H1 (cell line): Measurements from ENCODE around the gene PRR33. TPM values are rescaled to one million over a fixed set of nuclear protein-coding genes. Genes with fewer than 3 reads are reported as not detected.

Experiments
- CTCF ChIA-PET: fragments of 300-600 bp; sonication (Branson Sonifier 250); formaldehyde crosslinking; loops from one replicate; lab custom pipeline; 2021; ENCODE audit not compliant: partially characterized antibody; lab: Charles Lee
- POLR2A ChIA-PET: fragments of 300-600 bp; sonication (Branson Sonifier 250); formaldehyde crosslinking; loops from one replicate; lab custom pipeline; 2021; ENCODE audit warnings: inconsistent platforms; ENCODE audit not compliant: partially characterized antibody; lab: Charles Lee
- DNase-seq, 2 experiments: peaks; one replicate each; pipeline versions ENCODE4 v3.0.0 to v3.0.0-alpha.2; 2010 to 2022; ENCODE audit warnings: low spot score in 2 of 2, low read depth in 1 of 2, mixed read lengths in 1 of 2
- FAIRE-seq: peaks from 2 replicates; lab custom pipeline; 2011; peaks lifted over from hg19 to GRCh38; lab: Jason Lieb, UNC
- H2AFZ ChIP-seq: 2 replicates; pipeline ENCODE4 v1.8.1; 2012; ENCODE audit warnings: low read length, inconsistent platforms
- H2AK5ac ChIP-seq: 2 replicates; pipeline ENCODE4 v1.6.1; 2013; ENCODE audit warnings: low read depth, low read length
- H2BK120ac ChIP-seq: replicated peaks from 2 replicates; pipeline ENCODE3; 2013; ENCODE audit warnings: low read depth, low read length, inconsistent platforms
- H2BK12ac ChIP-seq: 2 replicates; pipeline ENCODE4 v1.6.1; 2013; ENCODE audit warnings: low read depth, low read length
- H2BK15ac ChIP-seq: 2 replicates; pipeline ENCODE4 v1.6.1; 2013; ENCODE audit warnings: low read length
- H2BK20ac ChIP-seq: 2 replicates; pipeline ENCODE4 v1.6.1; 2013; ENCODE audit warnings: low read length
- H2BK5ac ChIP-seq: 2 replicates; pipeline ENCODE4 v1.6.1; 2013; ENCODE audit warnings: low read depth, low read length
- H3K14ac ChIP-seq: 2 replicates; pipeline ENCODE4 v1.6.1; 2013; ENCODE audit warnings: inconsistent platforms; ENCODE audit not compliant: insufficient read length
- H3K18ac ChIP-seq: 2 replicates; pipeline ENCODE4 v1.6.1; 2013; ENCODE audit warnings: low read length; ENCODE audit errors: extremely low read depth
- H3K23ac ChIP-seq: 2 replicates; pipeline ENCODE4 v1.6.1; 2013; ENCODE audit warnings: inconsistent platforms; ENCODE audit not compliant: insufficient read length
- H3K23me2 ChIP-seq: 2 replicates; pipeline ENCODE4 v1.6.1; 2013; ENCODE audit warnings: low read depth, low read length
- H3K27ac ChIP-seq: 2 replicates; pipeline ENCODE4 v1.6.1; 2011; ENCODE audit warnings: low read depth, low read length, inconsistent platforms
- H3K27me3 ChIP-seq, 4 experiments: replicated peaks in 1 of 4; 1 replicate in 1 of 4; 2 replicates in 3 of 4; pipeline versions ENCODE4 v1.6.1 to v1.8.1; 2011 to 2013; ENCODE audit warnings: low read length in 3 of 4, mild to moderate bottlenecking in 3 of 4, inconsistent platforms in 2 of 4, mixed read lengths in 2 of 4, moderate library complexity in 1 of 4; ENCODE audit not compliant: control insufficient read depth in 3 of 4, insufficient read depth in 3 of 4; ENCODE audit errors: extremely low read depth in 1 of 4
- H3K36me3 ChIP-seq, 4 experiments: 2 replicates each; pipeline versions ENCODE4 v1.6.1 to v1.8.1; 2011 to 2013; ENCODE audit warnings: mild to moderate bottlenecking in 4 of 4, low read length in 3 of 4, moderate library complexity in 2 of 4, control low read depth in 1 of 4, inconsistent platforms in 1 of 4; ENCODE audit not compliant: insufficient read depth in 4 of 4, control insufficient read depth in 2 of 4
- H3K4ac ChIP-seq: replicated peaks from 2 replicates; pipeline ENCODE3; 2013; ENCODE audit warnings: low read length, low read depth, mixed read lengths, inconsistent platforms; ENCODE audit not compliant: insufficient read length
- H3K4me1 ChIP-seq, 4 experiments: replicated peaks in 1 of 4; 1 replicate in 1 of 4; 2 replicates in 3 of 4; pipeline versions ENCODE4 v1.6.1 to v1.8.1; 2011 to 2013; ENCODE audit warnings: low read length in 3 of 4, inconsistent platforms in 2 of 4, mixed read lengths in 1 of 4; ENCODE audit not compliant: insufficient read depth in 4 of 4, control insufficient read depth in 3 of 4
- H3K4me2 ChIP-seq, 2 experiments: 2 replicates each; pipeline versions ENCODE4 v1.6.1 to v1.8.1; 2011 to 2013; ENCODE audit warnings: low read depth in 2 of 2, low read length in 2 of 2, control low read depth in 1 of 2, inconsistent platforms in 1 of 2, mild to moderate bottlenecking in 1 of 2; ENCODE audit not compliant: insufficient read depth in 1 of 2
- H3K4me3 ChIP-seq, 4 experiments: fragments of 200-600, 300-600 bp in 1 of 4; sonication (generic), shearing (Covaris generic), sonication (Bioruptor Twin) in 1 of 4; 2 replicates each; pipeline versions ENCODE4 v1.5.1 to v1.8.1; 2011 to 2016; ENCODE audit warnings: low read length in 4 of 4, low read depth in 3 of 4, control low read depth in 2 of 4, inconsistent platforms in 2 of 4, mild to moderate bottlenecking in 2 of 4, mixed read lengths in 1 of 4, moderate library complexity in 1 of 4; ENCODE audit not compliant: insufficient read depth in 2 of 4; ENCODE audit errors: extremely low read depth in 1 of 4
- H3K56ac ChIP-seq: replicated peaks from 2 replicates; pipeline ENCODE3; 2013; ENCODE audit warnings: low read depth, mild to moderate bottlenecking, mixed read lengths, low read length, inconsistent platforms; ENCODE audit not compliant: insufficient read length
- H3K79me1 ChIP-seq: 2 replicates; pipeline ENCODE4 v1.6.1; 2013; ENCODE audit warnings: low read depth, low read length, control low read depth
- H3K79me2 ChIP-seq, 2 experiments: 2 replicates each; pipeline versions ENCODE4 v1.6.1 to v1.8.1; 2012 to 2013; ENCODE audit warnings: low read length in 2 of 2, mild to moderate bottlenecking in 2 of 2, inconsistent platforms in 1 of 2; ENCODE audit not compliant: insufficient read depth in 2 of 2, control insufficient read depth in 1 of 2
- H3K9ac ChIP-seq, 4 experiments: replicated peaks in 1 of 4; 1 replicate in 1 of 4; 2 replicates in 3 of 4; pipeline versions ENCODE4 v1.6.1 to v1.8.1; 2011 to 2013; ENCODE audit warnings: low read depth in 3 of 4, low read length in 3 of 4, control low read depth in 2 of 4, mild to moderate bottlenecking in 2 of 4, moderate library complexity in 2 of 4, inconsistent platforms in 1 of 4; ENCODE audit errors: extremely low read depth in 1 of 4
- H3K9me3 ChIP-seq, 2 experiments: 2 replicates each; pipeline versions ENCODE4 v1.6.1 to v1.8.1; 2012 to 2013; ENCODE audit warnings: mild to moderate bottlenecking in 2 of 2, moderate library complexity in 2 of 2, control low read depth in 1 of 2, inconsistent platforms in 1 of 2, low read depth in 1 of 2, low read length in 1 of 2, mixed read lengths in 1 of 2; ENCODE audit not compliant: insufficient read depth in 2 of 2
- H4K20me1 ChIP-seq, 2 experiments: replicated peaks in 1 of 2; 2 replicates each; pipeline versions ENCODE3 to v1.8.1; 2011 to 2013; ENCODE audit warnings: inconsistent platforms in 2 of 2, low read length in 2 of 2, mild to moderate bottlenecking in 1 of 2; ENCODE audit not compliant: insufficient read depth in 2 of 2, control insufficient read depth in 1 of 2
- H4K5ac ChIP-seq: 2 replicates; pipeline ENCODE4 v1.6.1; 2013; ENCODE audit warnings: low read length, low read depth, mixed read lengths, inconsistent platforms; ENCODE audit not compliant: insufficient read length
- H4K8ac ChIP-seq: 2 replicates; pipeline ENCODE4 v1.8.0; 2013; ENCODE audit warnings: mild to moderate bottlenecking, moderate library complexity, low read length, inconsistent platforms; ENCODE audit not compliant: insufficient read depth; ENCODE audit errors: extremely low read depth
- H4K91ac ChIP-seq: replicated peaks from 2 replicates; pipeline ENCODE3; 2013; ENCODE audit warnings: low read length, mixed read lengths, inconsistent platforms; ENCODE audit not compliant: insufficient read length
- ATF2 ChIP-seq: IDR thresholded peaks from 2 replicates; pipeline ENCODE4 v1.6.1; 2012; ENCODE audit warnings: low read length, inconsistent platforms
- CBX8 ChIP-seq: fragments of 300-800, 300-1000 bp; sonication (generic); IDR thresholded peaks from 2 replicates; pipeline ENCODE4 v1.7.1; 2016; ENCODE audit warnings: low read depth, low read length, borderline replicate concordance
- HDAC2 ChIP-seq, 2 experiments: fragments of 300-600 bp in 1 of 2; sonication (generic) in 1 of 2; IDR thresholded peaks; 2 replicates each; pipeline ENCODE4 v1.6.1; 2011 to 2012; ENCODE audit warnings: low read depth in 2 of 2, low read length in 2 of 2, mild to moderate bottlenecking in 2 of 2, moderate library complexity in 2 of 2, borderline replicate concordance in 1 of 2, inconsistent platforms in 1 of 2
- JUN ChIP-seq: IDR thresholded peaks from 2 replicates; pipeline ENCODE4 v1.6.1; 2011; ENCODE audit warnings: low read depth, mild to moderate bottlenecking, improper control_type of control experiment, low read length
- NANOG ChIP-seq: IDR thresholded peaks from 2 replicates; pipeline ENCODE4 v1.6.1; 2011; ENCODE audit warnings: low read length, low read depth, mild to moderate bottlenecking, inconsistent platforms; ENCODE audit not compliant: insufficient read depth, poor library complexity, severe bottlenecking
- WGBS, 2 experiments: shearing (Covaris generic) in 1 of 2; methylation state at CpG; one replicate each; pipeline versions ENCODE4 v1.1.6 to v1.1.7; 2013 to 2015; ENCODE audit warnings: low lambda C conversion rate in 2 of 2, mixed read lengths in 2 of 2, inconsistent platforms in 1 of 2, low coverage in 1 of 2, missing lambda C conversion rate in 1 of 2; ENCODE audit not compliant: insufficient replicate concordance in 2 of 2, insufficient coverage in 1 of 2, insufficient read length in 1 of 2; ENCODE audit errors: extremely low coverage in 1 of 2, missing lambda C conversion rate in 1 of 2; 5-methylcytosine and 5-hydroxymethylcytosine counted together
- polyA plus RNA-seq, 7 experiments: library from polyadenylated mRNA; depleted of rRNA in 3 of 7; stranded (reverse) in 5 of 7; unstranded in 2 of 7; fragments of >200 nt in 5 of 7; fragments of 200-250 nt in 2 of 7; gene quantifications; 1 replicate in 5 of 7; 2 replicates in 1 of 7; 4 replicates in 1 of 7; pipeline versions ENCODE4 v1.2.1 to v1.2.3, GENCODE V29; 2011 to 2013; ENCODE audit warnings: missing spikeins in 2 of 7, mixed read lengths in 2 of 7
- total RNA-seq: library from RNA; stranded (reverse); fragmentation: NEBNext Ultra II Directional; extraction: Animal tissue kit (Norgen Biotek cat#: 25700); gene quantifications from 2 replicates; pipeline ENCODE4 v1.2.1, GENCODE V29; 2021

The PRR33 gene
- total and polyA plus RNA-seq, 2 of the 8 experiments (the other 6 are each of a cell fraction or from before 2014, with no cell fraction given), result 0.02 TPM; not detected in 1

GRCh38 chr11:1858154-1858553 lies 33.5 kb downstream of the PRR33 start:
- no peaks in the 10 kb centered on the region for H3K9me3 ChIP-seq
- POLR2A ChIA-PET, result interaction anchor here (1.1 kb wide), 1 partner anchor 292 kb away, joined by 3 read pairs; no protein-coding TSS in a partner anchor
- peaks cover 12% of the 10 kb centered on the region; the same call in 1 of the 2 replicates for H3K23me2 ChIP-seq
- no peak overlapping the region for H3K4ac ChIP-seq
- FAIRE-seq (no peak), DNase-seq (no peak)
- TF ChIP-seq ATF2, result no peak
- no peak for TF ChIP-seq JUN
- no peak for TF ChIP-seq HDAC2 (IDR thresholded peaks at IDR 0.05; ENCODE audit: borderline replicate concordance in 1 of 2, low read depth in 2 of 2, low read length in 2 of 2)
- TF ChIP-seq CBX8, result no peak
- no peak for TF ChIP-seq NANOG
- H3K36me3 ChIP-seq, result no peaks in the 10 kb centered on the region
- no peak overlapping the region for H3K4me3 ChIP-seq
- H2BK20ac ChIP-seq, result no peak overlapping the region
- H3K14ac ChIP-seq, result no peak overlapping the region
- H2AFZ ChIP-seq, result no peak overlapping the region
- WGBS, 2 experiments, result 97% methylated on average over 3 of the region's 9 CpGs; no CpG with 5 or more reads in 1 of the 2 experiments
- no peak overlapping the region for H3K23ac ChIP-seq
- H3K9ac ChIP-seq, result no peak overlapping the region
- no peak overlapping the region for H4K91ac ChIP-seq
- no peak overlapping the region for H2BK12ac ChIP-seq
- no peak overlapping the region for H3K4me2 ChIP-seq
- no peak overlapping the region for H2AK5ac ChIP-seq
- no peak overlapping the region for H3K27ac ChIP-seq
- CTCF ChIA-PET, result interaction anchor here (1.2 to 15.7 kb wide), 9 partner anchors 12 to 447 kb away, joined by 3 to 232 read pairs (median 7); no protein-coding TSS in a partner anchor
- H4K5ac ChIP-seq, result no peak overlapping the region
- peaks cover 0 to 2% of the 10 kb centered on the region in 2 experiments for H4K20me1 ChIP-seq
- H4K8ac ChIP-seq, result no peak overlapping the region
- H3K79me1 ChIP-seq, result no peaks in the 10 kb centered on the region
- H2BK120ac ChIP-seq, result no peak overlapping the region
- no peaks in the 10 kb centered on the region; a peak in 1 of 7 replicates for H3K27me3 ChIP-seq
- no peaks in the 10 kb centered on the region for H3K79me2 ChIP-seq
- H3K18ac ChIP-seq, result no peak overlapping the region
- no peak overlapping the region for H2BK5ac ChIP-seq
- peaks cover 0 to 6% (median 0%) of the 10 kb centered on the region in 4 experiments; a peak in 3 of 7 replicates for H3K4me1 ChIP-seq
- no peak overlapping the region for H3K56ac ChIP-seq
- no peak overlapping the region for H2BK15ac ChIP-seq
